Fibroblast of upper back skin (primary cell): ENCODE measurements around the gene ACP7.
"Not testable (repeated sequence)": the region's sequence is repeated elsewhere in the genome, so short reads cannot be mapped to it uniquely, and the experiment has no call there.

ENCODE experiments used
- DNase-seq: peaks from one replicate; pipeline ENCODE4 v3.0.0-alpha.2; 2013

The ACP7 gene, protein sequence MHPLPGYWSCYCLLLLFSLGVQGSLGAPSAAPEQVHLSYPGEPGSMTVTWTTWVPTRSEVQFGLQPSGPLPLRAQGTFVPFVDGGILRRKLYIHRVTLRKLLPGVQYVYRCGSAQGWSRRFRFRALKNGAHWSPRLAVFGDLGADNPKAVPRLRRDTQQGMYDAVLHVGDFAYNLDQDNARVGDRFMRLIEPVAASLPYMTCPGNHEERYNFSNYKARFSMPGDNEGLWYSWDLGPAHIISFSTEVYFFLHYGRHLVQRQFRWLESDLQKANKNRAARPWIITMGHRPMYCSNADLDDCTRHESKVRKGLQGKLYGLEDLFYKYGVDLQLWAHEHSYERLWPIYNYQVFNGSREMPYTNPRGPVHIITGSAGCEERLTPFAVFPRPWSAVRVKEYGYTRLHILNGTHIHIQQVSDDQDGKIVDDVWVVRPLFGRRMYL

DNA sequence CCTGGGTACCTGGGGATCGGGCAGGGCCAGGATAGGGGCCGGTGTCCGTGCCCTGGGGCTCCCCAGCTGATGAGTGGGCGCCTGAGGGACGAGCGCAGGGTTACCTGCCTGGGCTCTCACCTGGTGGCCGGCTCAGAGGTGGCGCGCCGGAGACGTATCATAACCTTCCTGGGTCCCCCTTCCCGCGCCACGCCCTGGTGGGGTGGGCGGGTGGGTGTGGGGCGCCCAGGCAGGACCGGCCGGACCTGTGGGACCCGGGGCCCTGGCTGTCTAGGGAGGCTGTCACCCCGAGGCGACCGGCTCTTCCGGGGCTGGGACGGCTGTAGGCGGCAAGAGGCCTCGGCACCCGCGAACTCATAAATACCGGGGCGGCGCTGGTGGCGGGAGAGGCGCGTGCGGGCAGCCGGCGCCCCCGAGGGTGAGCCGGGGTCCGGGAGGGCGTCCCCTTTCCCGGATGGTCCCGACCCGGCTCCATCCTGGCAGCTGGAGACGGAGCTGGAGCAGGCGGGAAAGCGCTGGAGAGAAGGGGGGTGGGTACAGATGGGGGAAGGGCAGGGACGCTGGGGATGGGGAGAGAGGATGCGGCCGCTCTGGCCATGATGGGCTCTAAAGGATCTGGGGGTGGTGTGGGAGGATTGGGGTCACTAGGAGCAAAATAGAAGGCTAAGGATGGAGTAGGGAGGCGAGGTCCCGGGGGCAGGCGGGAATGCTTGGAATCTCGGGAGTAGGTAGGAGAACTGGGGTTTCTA lies at the start of gene ACP7:
ACP7 (plus strand) TSS at position 386 of the 749 bp plus-strand sequence. CDS start 902 bp downstream, outside the sequence.
- DNase-seq = no peak

DNA sequence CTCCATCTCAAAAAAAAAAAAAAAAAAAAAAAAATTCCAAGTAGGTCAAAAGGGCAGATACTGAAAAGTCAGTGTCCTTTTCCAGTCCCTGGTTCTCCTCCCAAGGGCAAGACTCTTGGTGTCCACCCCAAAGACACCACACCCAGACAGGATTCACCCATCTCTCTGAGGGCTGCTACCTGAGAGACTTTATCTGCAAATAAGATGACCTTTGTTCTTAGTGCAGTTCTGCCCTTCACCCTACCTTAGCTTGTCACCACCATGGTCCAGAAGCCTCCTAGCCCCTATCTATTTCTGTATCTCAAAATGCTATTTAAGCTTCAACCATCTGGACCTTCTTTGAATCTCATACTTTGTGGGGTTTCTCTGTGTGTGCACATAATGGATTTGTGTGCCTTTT lies 47.6 kb upstream of the ACP7 start:
- no peak for DNase-seq

DNA sequence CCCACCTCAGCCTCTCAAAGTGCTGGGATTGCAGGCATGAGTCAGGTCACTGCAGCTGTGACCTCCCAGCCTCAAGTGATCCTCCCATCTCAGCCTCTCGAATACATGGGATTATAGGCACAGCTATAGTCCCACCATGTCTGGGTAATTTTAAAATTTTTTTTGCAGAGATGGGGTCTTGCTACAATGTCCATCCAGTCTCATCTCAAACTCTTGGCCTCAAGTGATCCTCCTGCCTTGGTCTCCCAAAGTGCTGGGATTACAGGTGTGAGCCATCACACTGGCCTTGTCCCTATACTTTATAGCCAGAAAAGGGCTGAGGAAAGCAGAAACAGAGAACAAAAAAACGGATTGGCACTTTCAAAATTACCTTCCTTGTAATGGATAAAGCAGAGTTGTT lies 47.0 kb upstream of the ACP7 start:
- DNase-seq = no peak

DNA sequence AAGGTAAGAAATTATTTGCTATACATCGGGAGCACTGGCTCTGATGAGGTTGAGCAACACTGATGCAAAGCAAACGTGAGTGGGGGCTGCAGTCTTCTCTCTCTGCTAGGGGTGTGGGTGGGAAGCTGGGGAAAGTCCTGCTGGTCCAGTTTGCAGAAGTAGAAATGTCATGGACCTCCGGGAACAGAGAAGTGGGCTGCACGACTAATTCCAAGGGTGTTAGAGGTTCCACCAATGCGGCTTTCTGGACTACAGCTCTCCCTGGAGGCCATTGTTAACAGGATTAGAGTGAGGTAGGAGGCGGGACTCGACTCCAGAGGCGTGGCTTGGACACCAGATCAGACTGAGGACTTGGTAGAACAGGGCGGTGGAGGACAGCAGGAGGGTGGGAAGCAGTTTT lies 46.1 kb upstream of the ACP7 start:
- peak; percentile 28 for DNase-seq

DNA sequence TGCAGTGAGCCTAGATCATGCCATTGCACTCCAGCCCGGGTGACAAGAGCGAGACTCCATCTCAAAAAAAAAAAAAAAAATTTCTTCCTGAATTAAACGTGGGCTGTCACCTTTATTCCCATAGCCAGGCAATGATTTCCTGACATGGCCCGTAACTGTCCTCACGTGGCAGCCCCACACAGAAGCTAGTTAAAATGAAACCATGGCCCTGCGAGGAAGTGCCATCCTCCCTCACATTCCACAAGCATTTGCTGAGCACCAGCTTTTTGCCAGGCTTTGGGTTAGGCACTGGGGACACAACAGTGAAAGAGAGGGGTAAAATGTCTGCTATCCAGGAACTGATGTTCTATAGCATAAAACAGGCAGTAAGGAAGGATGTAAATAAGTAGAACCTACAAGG lies 38.7 kb upstream of the ACP7 start:
- no peak for DNase-seq

DNA sequence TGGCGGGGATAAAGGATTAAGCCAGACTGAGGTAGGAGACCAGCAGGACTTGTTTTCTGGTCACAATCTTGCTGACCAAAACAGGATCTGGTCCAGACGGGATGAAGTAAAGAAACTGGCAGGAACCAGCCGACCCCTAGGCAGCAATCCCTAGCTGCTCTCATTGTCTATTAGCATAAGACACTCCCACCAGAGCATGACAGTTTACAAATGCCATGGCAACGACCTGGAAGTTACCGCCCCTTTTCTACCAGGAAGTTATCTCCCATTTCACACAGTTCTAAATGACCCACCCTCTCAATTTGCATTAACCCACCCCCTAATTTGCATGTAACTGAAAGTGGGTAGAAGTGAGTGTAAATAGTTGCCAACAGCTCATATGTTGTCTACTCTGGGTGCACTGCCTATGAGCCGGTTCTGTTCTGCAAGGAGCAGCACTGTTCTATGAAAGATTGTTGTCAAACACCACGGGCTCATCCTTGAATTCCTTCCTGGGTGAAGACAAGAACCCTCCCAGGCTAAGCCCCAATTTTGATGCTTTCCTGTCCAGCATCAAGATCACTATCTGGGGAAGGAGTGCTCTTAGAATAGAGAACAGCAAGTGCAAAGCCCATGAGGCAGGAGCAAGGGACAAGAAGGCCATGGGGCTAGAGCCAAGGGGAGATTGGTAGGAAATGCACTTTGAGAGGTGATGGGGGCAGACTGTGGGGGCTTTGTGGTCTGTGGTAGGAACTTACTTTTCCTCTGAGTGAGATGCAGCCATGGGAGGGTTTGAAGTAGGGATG lies 37.9 kb upstream of the ACP7 start:
- DNase-seq = no peak

DNA sequence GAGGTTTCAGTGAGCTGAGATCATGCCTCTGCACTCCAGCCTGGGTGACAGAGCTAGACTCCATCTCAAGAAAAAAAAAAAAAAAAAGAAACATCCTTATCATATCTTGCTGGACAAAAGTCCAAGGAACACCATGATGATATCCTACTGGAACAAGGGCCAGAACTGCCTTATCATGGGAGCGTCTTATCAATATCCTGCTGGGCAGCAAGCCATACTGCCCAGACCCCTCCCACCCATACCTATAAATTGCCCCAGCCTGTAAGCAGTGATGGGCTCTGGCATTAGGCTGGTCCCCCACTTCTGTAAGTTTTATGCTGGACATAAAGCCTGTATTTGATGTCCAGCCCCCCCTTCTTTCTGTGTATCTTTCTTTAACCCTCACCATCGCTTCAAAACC lies 37.1 kb upstream of the ACP7 start:
- DNase-seq = no peak

DNA sequence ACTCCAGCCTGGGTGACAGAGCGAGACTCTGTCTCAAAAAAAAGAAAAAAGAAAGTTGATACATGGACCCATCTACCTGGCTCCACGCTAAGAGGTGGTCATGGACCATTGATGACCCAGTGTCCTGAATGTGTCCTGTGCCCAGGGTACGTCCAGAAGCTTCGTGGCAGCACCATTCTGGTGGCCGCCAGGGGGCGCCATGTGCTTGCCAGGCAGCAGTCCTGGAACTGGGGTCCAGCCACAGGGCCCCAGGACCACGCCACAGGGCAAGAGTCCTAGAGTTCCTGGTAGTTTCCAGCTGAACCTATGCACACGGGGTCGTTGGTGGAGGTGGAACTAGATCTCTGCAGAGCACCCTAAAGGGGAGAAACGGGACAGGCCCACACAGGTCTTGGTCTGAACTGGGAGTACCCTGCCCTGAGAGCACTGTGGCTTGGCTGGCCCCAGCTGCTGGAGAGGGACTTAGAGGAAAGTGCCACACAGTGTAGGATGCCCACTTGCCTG lies 31.9 kb upstream of the ACP7 start:
- DNase-seq = peak; percentile 26

DNA sequence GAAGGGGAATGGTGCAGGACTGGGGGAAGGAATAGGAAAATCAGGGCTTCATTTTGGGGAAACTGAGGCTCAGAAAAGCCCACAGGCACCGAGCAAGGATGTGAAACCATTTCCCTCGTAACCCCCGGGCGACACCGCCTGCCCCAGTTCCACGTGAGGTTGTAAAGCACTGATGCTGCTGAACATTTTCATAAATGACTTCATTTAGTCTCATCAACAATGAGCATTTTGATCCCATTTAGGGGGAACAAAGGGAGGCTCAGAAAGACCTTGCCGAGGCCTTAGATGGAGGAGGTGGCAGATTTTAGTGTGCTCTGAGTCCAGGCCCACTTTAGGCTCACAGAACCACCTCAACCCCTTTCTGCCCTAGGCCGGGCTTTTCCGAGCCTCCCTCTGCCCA lies 31.3 kb upstream of the ACP7 start:
- no peak for DNase-seq

DNA sequence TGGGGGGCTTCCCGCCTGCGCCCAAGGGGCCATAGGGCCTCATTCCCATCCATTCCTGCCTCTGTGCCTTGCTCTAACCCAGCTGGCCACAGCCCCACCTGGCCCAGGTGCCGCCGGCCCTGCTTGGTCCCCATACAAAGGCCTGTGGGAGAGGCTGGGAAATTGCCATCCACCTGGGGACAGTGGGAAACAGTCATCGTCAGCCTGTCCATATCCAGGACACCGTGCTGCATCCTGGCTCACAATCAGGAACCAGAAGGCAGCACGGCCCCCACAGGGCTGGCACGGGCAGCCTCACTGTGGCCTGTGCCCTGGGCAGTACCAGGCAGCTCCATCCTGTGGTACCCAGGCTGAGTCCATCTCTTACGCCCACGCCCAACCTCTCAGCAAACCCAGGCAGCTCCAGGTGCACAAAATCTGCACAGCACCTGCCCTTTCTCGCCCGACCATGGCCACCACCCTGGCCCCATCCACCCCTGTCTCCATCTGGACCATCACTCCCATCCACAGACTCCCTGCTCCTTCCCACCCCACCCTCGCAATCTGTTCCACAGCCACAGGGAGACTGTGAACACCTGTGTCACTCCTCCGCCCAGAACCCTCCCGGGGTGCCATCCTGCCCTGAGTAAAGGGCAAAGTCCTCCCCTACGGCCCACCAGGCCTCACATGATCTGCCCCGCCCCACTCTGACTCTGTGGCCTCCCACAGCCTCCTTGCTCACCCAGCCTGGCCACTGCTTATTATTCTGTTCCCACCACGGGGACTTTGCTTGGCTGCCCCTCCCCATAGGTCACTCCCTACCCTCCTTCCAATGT lies 30.7 kb upstream of the ACP7 start:
- DNase-seq = no peak

DNA sequence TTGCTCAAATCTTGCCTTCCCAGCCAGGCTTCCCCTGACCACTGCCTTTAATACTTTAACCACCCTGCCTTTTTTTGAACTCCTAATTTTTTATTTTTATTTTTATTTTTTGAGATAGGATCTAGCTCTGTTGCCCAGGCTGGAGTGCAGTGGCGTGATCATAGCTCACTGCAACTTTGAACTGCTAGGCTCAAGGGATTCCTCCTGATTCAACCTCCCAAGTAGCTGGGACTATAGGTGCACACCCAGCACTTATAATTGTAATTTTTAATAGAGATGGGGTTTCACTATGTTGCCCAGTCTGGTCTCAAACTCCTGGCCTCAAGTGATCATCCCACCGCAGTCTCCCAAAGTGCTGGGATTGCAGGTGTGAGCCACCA lies 30.1 kb upstream of the ACP7 start:
- DNase-seq = no peak

DNA sequence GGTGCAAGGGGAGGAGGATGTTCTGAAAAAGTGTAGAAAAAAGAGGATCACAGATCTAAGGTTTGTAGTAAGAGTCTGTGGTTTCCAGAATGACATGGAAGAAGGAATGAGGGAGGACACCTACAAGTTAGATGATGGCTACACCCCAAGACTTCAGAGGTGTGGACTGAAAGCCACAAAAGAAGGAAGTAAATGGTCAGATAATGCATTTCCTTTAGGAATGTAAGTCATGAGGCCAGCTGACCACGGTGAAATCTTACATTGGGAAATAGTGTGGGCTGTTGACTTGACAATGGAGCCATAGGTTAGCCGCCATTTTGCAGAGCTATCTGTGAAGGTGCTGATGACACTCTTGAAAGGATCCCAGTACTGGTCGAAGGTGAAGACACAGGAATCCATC lies 26.6 kb upstream of the ACP7 start:
- DNase-seq = no peak

DNA sequence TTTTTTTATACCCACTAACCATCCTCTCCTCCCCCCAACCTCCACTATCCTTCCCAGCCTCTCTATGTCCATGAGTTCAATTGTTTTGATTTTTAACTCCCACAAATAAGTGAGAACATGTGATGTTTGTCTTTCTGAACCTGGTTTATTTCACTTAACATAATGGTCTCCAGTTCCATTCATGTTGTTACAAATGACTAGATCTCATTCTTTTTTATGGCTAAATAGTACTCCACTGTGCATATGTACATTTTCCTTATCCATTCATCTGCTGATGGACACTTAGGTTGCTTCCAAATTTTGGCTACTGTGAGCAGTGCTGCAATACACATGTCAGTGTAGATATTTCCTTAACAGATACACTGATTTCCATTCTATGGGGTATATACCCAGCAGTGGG lies 24.9 kb upstream of the ACP7 start:
- no peak for DNase-seq

DNA sequence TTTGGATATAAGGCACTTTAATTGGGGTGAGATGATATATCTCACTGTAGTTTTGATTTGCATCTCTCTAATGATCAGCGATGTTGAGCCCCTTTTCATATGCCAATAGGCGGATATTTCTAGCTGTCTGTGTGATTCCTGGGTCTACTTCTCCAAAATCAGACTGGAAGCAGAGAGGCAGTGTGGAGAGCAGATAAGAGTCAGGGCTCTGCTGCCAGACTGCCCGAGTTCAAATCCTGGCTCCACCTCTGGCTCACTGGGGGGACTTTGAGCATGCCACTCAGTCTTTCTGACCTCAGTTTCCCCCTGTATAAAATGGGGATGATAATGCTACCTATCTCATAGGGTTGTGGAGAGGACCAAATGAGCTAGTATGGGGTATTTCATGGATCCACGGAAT lies 24.0 kb upstream of the ACP7 start:
- no peak for DNase-seq

DNA sequence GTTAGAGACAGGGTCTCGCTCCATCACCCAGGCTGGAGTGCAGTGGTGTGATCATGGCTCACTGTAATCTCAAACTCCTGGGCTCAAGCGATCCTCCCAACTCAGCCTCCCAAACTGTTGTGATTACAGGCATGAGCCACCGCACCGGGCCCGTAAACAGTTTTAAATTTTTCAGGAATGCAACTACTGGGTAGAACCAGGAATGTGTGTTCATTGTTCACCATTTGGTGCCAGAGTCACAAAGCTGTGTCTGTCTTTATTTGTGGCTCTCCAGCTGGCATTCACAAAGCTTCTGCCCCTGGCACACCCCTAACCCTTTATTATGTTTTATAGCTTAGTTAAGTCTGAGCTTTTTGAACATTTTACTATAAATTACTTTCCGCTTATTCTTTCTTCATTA lies 19.8 kb upstream of the ACP7 start:
- DNase-seq = no peak

DNA sequence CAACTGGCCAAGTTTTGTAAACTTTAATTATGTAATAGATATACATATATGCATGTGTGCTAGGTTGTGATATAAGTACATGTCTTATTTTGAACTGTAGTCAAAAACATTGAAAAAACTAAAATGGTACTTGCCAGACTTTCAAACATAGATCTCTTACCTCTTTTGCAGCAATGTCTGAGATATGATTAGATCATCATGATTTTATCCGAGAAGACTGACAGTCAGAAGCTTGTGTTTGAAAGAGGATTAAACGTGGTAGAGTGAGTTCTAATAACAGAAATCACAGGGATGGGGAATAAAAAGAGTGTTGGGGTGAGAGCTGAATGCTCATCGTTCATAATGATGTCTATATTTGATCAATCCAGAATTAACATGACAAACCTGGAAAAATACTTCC lies 18.2 kb upstream of the ACP7 start:
- no peak for DNase-seq

DNA sequence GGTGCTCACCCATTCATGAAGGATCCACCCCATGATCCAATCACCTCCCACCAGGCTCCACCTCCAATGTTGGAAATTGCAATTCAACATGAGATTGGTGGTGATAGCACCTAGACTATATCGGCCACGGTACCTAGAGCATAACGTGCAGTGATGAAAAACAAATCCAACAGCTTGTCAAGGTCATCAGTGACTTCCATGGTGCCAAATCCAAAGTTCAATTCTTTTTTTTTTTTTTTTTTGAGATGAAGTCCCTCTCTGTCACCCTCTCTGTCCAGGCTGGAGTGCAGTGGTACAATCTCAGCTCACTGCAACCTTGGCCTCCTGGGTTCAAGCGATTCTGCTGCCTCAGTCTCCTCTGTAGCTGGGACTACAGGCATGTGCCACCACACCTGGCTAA lies 17.1 kb upstream of the ACP7 start:
- DNase-seq = no peak

DNA sequence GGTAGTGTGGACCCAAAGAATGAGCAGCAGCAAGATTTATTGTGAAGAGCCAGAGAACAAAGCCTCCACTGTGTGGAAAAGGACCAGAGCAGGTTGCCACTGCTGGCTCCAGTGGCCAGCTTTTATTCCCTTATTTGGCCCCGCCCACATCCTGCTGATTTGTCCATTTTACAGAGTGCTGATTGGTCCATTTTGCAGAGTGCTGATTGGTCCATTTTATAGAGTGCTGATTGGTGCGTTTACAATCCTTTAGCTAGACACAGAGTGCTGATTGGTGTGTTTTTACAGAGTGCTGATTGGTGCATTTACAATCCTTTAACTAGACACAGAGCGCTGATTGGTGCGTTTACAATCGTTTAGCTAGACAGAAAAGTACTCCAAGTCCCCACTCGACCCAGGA lies 15.9 kb upstream of the ACP7 start:
- DNase-seq = not testable (repeated sequence)

DNA sequence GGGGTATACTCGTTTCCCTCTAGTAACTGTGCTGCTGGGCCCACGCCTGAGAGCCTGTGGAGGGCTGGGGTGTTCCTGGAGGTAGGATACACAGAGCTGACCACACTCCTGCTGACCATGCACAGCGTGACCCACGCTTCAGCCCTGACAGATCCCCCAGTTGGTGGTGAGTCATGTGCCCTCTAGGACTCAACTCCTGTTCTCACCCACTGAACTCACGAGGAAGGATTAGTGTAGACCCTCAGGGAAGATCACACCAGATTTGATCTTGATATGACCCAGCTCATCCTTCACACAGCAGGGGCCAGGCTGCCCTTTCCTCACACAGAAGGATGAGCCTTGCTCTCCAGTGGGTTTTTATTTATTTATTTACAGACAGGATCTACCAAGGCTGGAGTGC lies 13.3 kb upstream of the ACP7 start:
- DNase-seq = no peak

DNA sequence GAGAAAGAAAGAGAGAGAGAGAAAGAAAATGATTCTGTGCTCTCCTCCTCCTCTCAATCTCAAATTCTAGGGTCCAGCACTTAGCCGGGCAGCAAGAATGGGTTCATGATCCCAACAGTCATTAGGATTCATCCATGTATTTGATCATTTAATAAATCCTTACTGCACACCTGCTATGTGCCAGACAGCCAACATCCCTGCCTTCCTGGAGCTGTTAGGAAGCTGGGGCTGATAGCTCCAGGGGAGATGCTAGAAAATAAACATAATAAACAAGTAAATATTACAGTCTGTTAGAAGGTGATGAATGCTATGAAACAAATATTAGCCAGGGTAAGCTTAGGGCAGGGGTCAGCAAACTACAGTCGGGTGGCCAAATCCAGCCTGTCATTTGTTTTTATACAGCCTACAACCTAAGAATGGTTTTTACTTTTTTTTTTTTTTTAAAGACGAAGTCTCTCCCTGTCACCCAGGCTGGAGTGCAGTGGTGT lies 9.9 kb upstream of the ACP7 start:
- DNase-seq = no peak

DNA sequence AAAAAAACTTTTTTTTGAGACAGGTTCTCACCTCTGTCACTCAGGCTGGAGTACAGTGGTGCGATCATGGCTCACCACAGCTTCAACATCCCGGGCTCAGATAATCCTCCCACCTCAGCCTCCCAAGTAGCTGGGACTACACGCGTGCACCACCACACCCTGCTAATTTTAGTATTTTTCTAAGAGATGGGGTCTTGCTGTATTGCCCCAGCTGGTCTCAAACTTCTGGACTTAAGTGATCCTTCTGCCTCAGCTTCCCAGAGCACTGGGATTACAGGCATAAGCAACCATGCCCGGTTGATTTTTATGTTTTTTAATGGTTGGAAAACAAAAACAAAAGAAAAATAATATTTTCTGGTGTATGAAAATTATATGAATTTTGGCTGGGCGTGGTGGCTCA lies 9.2 kb upstream of the ACP7 start:
- no peak for DNase-seq

DNA sequence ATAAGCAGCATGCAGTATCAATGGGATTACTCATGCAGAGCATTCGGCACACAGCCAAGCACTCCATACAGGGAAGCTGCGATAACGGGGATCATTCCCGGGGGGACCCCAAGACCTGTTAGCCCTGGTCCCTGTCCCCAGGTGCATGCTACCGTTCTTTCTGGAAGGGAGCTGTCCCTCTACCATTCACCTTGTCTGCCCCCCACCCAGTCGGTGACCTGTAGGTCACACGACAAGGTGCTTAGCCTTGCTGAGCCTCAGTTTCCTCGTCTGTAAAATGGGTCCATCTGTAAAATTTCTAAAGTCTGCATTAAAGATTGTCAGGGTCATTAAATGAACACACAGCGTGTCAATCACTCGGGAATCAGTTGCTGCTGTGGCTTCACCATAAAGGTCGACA lies 6.8 kb upstream of the ACP7 start:
- no peak for DNase-seq
